HG02610 (cell line): ENCODE measurements around the gene ZNF593.

Experiments used
- ATAC-seq: cut with Tn5 transposase; IDR thresholded peaks from one replicate; pipeline ENCODE4 v1.9.1; 2021; ENCODE audit warnings: mild to moderate bottlenecking, moderate library complexity; ENCODE audit not compliant: unreplicated experiment

ZNF593 gene

DNA sequence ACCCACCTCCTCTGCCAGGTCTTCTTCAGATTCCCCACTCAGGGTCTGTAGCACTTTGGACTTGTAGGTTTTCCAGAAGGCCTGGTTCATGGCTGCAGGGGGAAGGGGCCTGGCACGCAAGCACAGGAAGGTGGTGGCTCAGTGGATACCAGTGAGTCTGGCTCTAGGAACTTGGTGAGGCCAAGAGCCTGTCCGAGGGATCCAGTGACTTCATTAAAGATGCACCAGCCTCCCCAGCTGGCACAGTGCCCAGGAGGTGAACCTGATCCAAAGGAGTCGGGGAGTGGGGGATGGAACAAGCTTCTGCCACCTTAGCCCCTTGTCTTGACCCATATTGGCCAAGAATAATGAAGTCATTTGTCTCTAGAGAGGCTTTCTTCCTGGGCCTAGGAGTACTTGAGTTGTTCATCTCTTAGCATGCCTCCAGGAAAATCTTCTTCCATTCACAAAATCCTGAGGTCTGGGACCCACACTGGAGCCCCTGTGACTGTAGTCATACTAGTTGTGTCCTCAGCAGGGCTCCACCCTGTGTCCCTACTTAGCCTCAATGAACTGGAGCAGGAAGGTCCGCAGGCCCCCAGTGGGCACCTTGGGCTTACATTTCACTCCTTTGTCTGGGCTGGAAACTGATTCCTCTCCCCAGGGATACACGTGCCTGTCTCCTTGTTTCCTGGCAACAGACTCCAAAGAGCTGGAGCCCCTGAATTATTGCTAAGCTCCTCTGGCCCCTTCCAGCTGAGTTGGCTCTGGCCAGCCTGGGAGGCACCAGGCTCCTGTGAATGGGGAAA, 1.1 kb upstream of the ZNF593 start, which contains the start of gene C1orf232:
TSS of gene C1orf232 (minus strand) at position 554 of the 788 bp plus-strand sequence. CDS start at position 90, 464 bp downstream.
- no peak for ATAC-seq

DNA sequence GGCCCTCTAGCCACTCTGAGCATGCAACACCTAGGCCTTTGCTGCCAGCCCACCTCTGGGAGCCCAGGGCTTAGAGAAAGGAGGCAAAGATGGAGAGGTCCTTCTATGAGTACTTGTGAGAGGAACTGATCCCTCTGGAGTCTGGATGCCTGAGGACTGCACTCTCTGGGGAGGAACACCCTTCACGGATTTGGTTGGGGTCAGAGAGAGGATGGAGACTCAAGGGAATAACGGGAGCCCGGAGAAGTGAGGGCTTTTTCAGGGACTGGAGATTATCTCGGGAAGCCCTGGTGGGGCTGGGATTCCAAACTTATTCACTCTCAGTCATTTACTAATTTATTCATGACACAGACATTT, 532 bp upstream of the ZNF593 start:
- no peak for ATAC-seq

DNA sequence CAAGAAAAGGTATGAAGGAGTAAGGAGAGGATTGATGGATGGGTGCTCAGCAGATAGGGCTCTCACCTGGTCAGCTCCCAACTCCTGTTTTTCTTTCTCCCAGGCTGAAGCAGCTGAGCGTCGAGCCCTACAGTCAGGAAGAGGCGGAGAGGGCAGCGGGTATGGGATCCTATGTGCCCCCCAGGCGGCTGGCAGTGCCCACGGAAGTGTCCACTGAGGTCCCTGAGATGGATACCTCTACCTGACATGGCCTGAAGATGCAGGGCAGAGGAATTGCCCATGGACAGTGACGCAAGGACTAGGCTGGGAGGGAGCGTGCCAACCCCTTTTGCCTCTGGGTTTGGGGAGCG, 739 bp downstream of the ZNF593 start:
- no peak for ATAC-seq

DNA sequence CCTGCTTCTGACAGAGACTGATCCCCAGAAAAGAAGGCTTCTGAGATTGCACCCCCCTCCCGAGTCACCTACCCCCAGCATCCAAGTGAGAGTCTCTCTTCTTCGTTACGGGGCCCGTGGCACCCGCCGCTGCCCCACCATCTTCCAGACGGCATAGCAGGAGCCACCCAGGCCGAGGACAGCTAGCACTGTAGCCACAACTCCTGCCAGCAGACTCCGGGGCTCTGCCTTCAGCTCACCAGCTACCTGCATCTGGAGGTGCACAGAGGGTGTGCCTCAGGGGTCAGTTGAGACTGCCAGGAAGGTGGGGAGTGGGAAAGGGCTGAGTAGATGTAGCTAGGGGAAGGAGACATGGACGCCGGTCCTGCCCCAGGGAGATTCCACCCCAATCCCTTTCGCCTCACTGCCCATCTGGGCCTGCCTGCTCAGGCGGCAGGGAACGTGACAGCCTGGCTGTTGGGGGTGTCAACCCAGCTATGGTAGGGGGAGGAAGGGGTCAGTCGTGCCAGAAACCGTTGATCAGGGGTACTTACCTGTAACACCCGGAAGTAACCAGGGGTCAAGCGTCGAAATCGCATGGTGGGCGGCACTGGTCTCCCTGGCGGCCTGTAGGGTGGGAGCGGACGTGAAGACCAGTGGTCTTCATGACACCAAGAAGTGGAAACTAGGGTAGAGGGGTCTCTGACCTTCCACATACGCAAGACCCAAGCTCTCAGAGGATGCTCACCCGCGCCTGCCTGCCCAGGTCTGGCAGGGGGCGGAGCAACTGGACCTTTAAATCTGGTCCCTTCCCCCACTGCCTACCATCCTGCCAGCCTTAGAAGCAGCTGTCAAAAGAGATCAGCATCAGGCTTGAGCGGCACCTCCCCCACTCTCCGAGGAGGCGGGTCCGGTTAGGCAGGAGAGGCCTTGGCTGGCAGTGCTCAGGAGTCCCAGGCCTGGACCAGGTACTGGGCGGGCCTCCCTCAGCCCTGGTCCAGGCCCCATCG, 1.7 kb downstream of the ZNF593 start, which contains the start of gene ZNF593OS:
TSS of gene ZNF593OS (minus strand) at position 749 of the 989 bp plus-strand sequence. CDS start at position 578, 171 bp downstream.
- ATAC-seq = no peak

- ATAC-seq = no peak
Measured at GRCh38 chr1:26175346-26175745, 5.6 kb downstream of the ZNF593 start.

DNA sequence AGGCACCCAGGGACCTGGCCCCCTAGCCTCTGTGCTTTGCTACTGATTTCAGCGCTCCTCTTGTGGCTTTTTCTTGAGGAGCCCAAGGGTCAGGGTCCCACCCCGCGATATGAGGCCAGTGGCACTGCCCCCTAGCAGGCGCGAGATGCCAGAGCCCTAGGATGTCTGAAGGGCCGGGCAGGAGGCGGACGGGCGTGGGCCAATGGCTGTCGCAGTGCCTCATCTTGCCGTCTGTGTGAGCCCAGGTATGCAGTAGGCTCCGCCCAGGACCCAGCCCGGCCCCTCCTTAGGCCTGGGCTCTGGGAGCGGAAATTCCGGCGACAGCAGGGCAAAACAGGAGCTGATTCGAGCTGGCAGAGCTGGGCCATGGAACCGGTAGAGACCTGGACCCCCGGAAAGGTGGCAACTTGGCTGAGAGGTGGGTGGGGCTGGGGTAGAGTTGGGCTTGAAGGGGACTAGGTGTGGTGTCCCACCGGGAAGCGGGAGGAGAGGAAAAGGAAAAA, 7.5 kb downstream of the ZNF593 start, which contains the start of gene CNKSR1:
TSS of gene CNKSR1 (plus strand) at position 310 of the 503 bp plus-strand sequence. CDS start at position 367, 57 bp downstream.
- ATAC-seq = no peak

DNA sequence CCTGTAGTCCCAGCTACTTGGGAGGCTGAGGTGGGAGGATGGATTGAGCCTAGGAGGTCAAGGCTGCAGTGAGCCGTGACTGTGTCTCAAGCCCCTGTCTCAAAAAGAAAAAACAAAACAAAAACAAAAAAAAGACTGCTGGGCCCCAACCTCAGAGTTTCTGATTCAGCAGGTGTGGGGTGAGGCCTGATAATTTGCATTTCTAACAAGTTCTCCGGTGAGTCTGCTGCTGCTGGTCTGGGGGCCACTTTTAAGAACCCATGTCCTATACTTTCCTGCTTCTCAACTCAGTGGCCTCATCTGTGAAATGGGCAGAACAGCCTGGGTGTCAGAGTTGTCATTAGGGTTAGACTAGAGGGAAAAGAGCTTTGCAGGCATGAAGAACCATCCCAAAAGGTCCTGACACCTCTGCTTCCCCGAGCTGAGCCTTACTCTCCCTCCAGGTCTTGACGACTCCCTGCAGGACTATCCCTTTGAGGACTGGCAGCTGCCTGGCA, 10.3 kb downstream of the ZNF593 start:
- ATAC-seq = no peak

- no peak for ATAC-seq
Measured at GRCh38 chr1:26181586-26182382, 12.1 kb downstream of the ZNF593 start.

DNA sequence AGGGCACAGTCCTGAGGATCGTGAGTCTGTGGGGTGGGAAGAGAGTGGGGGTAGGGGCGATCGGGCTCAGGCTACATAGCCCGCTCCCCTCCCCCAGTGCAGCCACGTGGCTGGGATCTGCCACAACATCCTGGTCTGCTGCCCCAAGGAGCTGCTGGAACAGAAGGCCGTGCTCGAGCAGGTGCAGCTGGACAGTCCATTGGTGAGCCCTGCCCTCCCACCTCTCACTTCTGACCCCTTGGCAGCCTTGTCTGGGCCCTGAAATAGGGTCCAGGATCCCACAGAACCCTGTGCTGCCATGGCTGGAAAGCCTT, 12.6 kb downstream of the ZNF593 start:
- ATAC-seq = no peak

DNA sequence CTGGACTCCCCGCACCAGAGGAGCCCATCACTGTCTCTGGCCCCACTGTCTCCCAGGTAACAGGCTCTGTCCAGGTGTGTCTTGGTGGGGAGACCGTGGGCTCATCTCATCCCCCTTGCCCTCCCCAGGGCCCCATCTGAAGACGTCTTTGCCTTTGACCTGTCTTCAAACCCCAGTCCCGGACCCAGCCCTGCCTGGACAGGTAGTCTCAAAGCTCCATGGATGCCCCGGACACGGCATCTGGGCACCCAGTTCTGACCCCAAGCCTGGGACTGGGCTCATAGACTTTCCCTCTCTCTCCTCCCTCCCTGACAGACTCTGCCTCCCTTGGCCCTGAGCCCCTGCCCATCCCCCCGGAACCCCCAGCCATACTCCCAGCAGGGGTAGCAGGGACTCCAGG, 14.4 kb downstream of the ZNF593 start:
- no peak for ATAC-seq

GRCh38 chr1:26184883-26185282, 15.2 kb downstream of the ZNF593 start:
- ATAC-seq = no peak

GRCh38 chr1:26187882-26188281, 18.2 kb downstream of the ZNF593 start:
- no peak for ATAC-seq

DNA sequence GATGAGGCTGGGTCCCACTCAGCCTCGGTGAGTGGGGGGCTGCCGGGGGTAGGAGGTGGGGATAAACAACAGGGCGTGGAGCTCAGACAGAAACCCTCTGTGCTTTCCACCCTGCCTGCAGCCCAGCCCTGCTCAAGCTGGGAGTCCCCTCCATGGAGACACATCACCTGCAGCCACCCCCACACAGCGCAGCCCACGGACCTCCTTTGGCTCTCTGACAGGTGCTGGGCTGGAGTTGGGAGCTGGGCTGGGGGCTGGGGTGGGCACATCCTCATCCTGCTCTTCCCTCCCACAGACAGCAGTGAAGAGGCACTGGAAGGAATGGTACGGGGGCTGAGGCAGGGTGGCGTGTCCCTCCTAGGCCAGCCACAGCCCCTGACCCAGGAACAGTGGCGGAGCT, 18.8 kb downstream of the ZNF593 start:
- ATAC-seq = no peak

- ATAC-seq = no peak
Measured at GRCh38 chr1:26189331-26189730, 19.6 kb downstream of the ZNF593 start.

DNA sequence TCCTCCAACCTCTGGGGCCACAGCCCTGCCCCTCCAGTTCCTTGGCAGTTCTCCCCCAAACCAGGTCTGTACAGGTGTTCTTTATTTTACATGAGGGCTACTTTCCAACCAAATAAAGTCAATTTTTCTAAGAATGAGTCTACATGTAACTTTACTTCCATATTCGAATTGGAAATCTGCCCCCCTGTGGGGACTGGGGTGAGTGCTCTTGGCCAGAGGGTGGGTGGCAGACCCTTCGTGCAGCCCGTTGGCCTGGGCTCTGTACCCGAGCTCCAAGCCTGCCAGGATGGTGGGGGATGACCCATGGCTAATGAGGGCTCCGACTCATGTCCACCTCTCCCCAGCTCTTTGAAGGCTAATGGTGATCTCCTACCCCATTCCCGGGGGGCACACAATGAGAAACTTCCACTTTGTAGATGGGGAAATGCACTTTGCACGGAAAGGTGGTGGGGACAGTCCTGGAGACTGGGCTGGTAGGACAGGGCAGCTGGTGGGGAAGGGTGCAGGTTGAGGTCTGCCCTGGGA, 20.1 kb downstream of the ZNF593 start:
- no peak for ATAC-seq

DNA sequence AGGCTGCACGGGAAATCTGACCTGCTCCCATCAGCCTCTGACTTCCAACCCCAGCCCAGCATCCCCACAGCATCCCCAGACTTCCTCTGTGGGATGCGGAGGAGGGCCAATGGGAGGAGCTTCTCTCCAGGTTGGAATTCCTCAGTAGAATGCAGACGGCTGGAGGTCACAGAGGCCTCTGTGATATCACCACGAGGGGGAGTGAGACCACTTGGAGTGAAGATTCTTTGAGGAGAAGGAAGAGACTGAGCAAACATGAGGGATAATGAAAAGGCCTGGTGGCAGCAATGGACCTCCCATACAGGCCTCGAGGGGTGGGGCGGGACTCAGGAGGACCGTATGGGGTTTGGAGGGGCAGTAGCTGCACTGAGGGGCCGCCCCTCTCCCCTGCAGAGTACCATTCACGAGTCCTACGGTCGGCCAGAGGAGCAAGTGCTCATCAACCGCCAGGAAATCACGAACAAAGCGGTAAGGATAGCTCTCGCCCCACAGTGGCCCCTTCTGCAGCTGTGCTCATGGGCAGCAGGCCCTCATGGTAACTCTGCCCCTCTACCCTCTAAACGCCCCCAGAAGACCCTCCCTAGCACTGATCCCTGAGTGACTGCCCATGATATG, 20.8 kb downstream of the ZNF593 start, which contains the start of gene CATSPER4:
TSS of gene CATSPER4 (plus strand) at position 230 of the 615 bp plus-strand sequence. CDS start at position 256, 26 bp downstream.
- ATAC-seq = no peak

- ATAC-seq = no peak
Measured at GRCh38 chr1:26191739-26192138, 22.0 kb downstream of the ZNF593 start.

DNA sequence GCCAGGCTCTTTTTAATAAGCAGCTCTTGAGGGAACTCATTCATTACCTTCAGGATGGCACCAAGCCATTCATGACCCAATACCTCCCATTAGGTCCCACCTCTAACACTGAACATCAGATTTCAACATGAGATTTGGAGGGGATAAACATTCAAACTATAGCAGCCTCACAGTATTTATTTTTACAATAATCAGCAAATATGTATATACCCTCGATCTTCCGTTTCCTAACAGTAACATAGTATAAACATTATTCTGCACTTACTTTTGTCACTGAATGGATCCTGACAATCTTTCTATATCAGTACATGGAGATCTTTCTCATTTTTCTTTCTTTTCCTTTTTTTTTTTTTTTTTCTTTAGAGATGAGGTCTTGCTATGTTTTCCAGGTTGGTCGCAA, 26.1 kb downstream of the ZNF593 start:
- ATAC-seq = no peak

DNA sequence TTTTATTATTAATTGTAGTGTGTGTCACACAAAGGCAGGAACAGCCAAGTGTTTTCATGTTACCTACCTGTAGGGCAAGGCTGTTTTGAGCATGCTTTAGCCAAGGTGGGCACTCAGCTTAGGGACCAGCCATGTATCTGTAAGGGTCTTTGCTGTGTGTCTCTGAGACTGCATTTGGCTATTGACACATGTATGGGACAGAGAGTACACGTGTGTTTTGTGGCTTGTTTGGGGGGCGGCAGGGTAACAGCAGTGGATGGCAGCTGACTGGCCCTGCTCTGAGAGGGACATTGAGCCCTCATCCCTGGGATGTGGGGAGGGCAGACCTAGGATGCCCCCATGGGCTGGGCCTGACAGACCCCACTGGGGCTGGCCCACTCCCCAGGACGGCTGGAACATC, 27.6 kb downstream of the ZNF593 start:
- no peak for ATAC-seq

GRCh38 chr1:26197813-26198212, 28.1 kb downstream of the ZNF593 start:
- ATAC-seq = no peak
